RPMI7951 (cell line): ENCODE measurements around the gene FOXK1. TPM values are rescaled to one million over a fixed set of nuclear protein-coding genes. Genes with fewer than 3 reads are reported as not detected.
A peak's percentile ranks its signal among the peaks of the same experiment; 100 is the strongest.

ENCODE experiments used
- DNase-seq: peaks from one replicate; pipeline ENCODE4 v3.0.0-alpha.2; 2012; ENCODE audit warnings: low read depth
- total RNA-seq: library from RNA; depleted of rRNA; stranded (reverse); fragments of >200 nt; shearing (Covaris generic); gene quantifications from 2 replicates; pipeline ENCODE4 v1.2.3, GENCODE V29; 2014

FOXK1 gene
- total RNA-seq, 1 experiment from 2014 or later, result 8.8 TPM

DNA sequence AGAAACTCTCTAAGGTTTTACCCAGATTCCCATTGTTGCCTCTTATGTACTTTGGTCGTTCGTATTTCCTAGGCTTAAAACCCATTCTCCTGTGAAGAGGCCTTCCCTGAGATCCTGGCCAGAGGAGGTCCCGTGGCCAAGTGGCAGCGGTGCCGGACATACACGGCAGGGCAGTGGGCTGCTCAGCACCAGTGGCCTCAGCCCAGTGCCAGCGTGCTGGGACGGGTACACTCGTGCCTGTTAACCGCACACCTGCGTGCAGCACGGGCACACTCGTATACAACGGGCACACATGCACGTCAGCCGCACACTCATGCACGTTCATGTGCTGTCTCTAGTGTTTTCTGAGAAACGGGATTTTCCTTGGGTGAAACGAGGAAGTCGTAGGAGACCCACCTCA is 40.2 kb downstream of the FOXK1 start:
- DNase-seq, result no peak

- DNase-seq, result no peak
Observed at GRCh38 chr7:4722960-4723630, 41.0 kb downstream of the FOXK1 start.

DNA sequence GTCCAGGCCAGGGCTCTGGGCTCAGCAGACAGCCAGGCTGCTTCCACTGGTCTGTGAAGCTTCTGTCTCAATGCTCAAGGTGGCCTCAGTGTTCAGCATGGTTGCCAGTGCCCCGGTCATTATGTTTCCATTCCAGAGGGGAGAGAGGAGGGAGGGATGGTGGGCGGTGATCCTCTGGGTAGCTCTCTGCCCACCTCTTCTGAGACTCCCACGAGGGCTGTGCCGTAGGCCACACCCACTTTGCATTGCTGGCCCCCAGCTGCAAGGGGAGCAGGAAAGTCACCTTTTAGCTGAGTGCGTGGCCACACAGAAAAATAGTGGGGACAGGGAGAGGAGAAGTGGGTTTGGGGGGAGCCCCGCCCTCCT is 42.5 kb downstream of the FOXK1 start:
- DNase-seq, result peak; percentile 71

DNA sequence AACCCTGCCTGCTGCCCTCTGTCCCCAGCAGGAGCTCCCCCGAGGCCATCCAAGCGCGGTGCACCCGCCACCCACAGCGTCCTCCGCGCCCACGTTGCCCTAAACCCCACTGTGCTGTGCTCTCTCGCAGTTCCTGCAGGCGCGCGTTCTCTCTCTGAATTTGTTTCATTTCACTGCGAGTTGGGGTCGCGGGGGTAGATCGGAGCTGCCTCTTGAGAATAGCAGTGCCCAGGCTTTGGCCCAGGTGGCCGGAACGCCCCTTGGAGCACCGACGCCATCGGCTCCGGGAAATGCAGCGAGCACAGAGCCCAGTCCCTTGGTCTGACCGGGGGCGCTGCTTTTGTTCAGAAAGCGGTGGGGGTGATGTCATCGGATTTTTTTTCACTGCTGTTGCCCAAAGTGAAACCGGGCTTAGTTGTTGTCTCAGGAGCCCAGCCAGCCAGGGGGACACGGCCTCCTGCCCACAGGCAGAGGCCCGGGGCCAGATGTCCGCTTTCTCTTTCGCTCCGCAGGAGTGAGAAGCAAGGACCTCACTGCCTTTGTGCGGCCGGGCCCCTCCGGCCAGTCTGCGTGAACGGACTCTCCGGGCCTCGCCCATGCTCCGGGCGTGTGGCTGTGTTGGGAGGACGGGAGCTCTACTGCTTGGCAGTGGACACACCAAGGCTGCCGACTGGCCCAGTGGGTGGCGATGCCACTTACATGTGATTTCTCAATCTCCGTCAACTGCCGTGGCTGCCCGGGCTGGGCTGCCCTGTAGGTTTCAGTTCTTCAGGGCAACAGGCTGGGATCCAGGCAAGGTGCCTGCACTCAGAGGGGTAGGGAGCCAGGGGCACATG is 43.1 kb downstream of the FOXK1 start:
- DNase-seq, result peak; percentile 96

DNA sequence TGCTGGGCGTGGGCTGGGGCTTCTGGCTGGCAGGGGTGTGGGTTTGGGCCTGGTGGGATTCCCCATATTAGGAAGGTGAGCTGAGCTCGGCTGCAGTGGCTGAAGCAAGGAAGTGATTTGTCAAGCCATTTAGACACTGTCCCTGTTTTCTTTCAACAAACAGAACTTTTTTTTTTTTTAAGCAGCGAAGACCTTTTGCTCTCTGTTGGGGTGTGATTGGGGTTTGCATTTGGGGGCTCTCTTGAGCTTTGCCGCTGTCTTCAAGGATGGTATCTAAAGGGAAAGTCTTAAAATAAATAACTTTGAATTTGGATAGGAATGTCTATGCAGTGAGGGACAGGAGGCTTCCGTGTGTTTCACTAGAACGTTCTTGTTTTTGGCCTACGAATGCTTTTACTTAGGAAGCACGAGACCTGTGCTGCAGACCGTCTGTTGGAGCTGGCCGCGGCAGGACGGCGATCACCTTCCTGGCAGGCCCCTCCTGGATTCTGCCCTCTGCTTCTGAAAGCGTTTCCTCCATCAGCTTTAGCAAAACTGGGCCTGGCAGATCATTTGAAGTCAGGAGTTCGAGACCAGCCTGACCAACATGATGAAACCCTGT is 43.9 kb downstream of the FOXK1 start:
- no peak for DNase-seq

- no peak for DNase-seq
Observed at GRCh38 chr7:4726566-4726965, 44.5 kb downstream of the FOXK1 start.

- DNase-seq, result no peak
Observed at GRCh38 chr7:4727914-4728705, 46.0 kb downstream of the FOXK1 start.

- no peak for DNase-seq
Observed at GRCh38 chr7:4729266-4729665, 47.2 kb downstream of the FOXK1 start.

GRCh38 chr7:4730276-4730675 is 48.2 kb downstream of the FOXK1 start:
- DNase-seq, result no peak

GRCh38 chr7:4730971-4731370 is 48.9 kb downstream of the FOXK1 start:
- no peak for DNase-seq

DNA sequence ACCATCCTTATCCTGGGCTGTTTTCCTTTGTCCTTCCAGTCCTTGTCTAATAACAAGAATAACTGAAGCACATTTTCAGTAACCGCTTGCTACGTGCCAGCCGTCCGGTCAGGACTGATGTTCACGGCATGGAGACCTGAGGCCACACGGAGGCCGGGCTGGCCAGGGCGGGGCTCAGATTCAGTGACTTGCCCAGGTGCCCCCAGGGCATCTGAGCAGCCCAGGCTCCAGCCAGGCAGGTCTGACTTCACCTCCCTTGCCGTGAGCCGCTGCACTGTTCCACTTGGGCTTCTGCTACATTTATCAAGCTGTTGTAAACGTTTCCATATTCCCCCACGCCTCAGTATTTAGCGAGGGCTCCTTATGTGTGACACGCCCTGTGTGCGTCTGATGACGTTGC is 49.7 kb downstream of the FOXK1 start:
- no peak for DNase-seq

DNA sequence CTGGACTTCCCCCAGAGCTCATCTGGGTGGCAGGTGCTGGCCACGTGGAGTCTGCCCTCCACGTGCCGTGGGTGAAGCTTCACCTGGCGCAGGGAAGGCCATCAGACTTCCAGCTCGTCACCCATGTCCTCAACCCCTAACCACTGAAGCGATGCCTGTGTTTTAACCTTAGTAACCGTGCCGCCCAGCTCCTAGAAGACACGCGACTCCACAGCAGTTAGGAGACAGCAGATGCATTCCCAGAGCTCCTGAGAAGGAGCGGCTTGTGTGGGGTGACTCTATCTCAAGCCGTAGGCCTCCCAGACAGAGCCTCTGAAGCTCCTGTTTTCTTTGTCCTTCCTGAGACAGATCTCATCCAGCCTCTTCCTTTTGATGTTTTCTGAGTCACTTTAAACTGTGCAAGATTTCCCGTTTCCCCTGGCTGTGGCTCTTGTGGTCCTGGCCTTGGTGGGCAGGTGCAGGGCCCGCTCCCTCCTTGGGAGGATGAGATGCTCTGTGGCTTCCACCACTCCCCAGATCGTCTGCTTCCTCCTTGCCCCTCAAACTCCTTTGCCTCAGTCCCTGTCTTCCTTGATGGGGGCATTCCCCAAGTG is 51.9 kb downstream of the FOXK1 start:
- DNase-seq, result no peak

DNA sequence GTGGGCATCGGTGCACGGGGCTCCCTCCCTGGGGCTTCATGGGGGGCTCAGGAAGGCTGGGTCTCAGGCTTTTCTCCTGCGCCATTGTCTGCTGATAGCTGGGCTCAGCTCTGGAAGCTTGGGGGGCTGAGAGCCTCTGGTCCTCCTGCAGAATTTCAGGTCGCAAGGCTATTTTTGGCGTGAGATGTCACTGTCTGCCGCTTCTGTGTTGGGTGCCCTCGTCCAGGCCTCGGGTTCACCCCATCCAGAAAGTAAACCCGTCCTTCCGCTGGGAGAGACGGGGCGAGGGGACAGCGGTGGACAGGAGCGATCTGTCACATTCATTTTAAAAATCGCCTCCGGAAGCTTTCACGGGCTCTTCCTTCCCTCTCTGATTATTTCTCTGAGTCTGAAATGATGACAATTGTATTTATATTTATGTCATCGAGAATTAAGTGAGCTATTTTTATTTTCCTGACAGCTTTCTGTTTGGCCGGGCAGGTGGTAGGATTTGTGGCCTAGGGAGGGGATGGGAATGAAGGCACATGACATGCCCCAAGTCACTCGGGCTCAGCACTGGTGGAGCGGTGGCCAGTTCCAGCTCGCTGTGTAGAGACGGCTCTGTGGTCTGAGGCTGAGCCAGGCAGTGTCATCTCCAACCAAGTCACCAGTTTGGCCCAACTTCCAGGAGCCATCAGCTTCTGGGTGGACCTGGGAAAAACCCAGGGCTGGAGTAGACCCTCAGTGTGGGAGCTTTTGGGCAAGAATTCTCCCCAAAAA is 52.7 kb downstream of the FOXK1 start:
- DNase-seq, result no peak

GRCh38 chr7:4737300-4737699 is 55.2 kb downstream of the FOXK1 start:
- DNase-seq, result no peak

DNA sequence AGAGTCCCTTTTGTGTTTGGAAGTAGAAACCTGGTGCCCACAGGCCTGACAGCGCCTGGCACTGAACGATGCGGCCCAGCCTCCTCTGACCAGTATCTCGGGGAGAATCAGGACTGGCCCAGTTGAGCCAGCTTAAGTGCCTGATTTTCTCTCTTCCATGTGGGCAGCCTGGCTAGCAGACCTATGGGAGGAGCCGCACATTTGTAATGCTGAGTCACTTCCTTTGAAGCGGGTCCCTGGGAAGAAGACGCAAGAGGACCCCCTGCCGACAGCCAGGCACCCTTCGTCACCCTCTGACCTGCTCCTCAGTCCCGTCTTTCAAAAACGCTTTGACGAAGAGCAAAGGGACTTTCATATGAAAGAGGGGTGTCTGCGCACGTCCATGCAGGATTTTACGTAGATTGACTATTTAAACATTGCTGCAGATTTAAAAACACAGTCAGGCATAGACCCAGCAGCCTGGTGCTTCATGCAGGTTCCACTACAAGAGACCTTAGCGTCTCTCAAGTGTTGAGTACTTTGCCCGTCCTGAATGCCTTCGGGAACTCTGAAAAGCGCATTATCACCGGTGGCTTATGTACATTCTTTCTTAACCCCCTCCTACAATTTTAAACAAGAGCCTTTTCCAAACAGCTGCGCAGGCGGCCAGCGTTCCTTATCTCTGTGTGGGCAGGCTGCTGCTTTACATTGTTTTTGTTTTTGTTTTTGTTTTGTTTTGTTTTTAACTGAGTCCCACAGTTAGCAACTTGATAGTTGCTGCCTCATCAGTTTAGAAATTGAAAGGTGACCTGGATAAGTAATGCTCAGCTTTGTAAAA is 56.8 kb downstream of the FOXK1 start:
- peak; percentile 57 for DNase-seq

DNA sequence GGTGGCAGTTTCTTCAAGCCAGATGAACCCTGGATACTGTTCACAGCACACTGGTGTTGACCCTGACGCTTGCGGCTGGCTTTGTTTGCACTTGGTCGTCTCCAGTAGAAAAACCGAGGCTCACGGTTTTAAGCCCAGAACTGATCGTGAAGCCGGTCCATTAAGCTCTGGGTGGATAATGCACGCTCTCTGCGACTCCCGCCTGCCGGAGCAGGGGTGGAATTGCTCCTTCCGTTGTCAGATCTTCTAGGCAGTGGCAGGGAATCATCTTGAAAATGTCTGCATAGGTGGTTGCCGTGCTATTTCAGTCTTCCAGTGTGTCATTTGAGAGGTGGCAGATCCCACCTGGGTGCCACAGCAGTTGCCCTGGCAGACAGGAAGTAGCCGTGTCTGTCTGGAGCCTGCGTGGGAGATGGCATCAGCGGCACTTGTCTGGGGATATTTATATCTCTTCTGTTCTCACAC is 57.5 kb downstream of the FOXK1 start:
- no peak for DNase-seq

GRCh38 chr7:4740796-4741195 is 58.7 kb downstream of the FOXK1 start:
- DNase-seq, result no peak

DNA sequence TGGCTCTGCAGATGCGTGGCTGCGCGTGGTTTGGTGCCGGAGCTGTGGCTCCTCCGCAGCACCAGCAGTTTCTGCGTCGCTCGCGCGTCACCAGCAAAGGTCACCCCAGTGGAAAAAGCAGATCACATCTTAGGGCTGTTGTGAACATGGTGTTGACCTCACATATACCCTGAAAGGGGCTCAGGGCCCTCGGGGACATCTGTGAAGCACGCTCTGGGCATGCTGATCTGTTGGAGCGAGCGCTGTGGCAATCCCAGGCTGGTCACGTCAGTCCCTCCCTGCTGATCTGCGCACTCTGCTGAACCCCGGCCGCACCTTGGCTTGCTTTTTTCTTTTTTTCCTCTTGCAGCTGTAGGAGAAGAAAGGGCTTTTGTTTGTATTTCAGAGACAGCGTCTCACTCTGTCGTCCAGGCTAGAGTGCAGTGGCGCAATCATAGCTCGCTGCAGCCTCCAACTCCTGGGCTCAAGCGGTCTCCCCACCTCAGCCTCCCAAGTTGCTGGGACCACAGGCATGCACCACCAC is 60.0 kb downstream of the FOXK1 start:
- DNase-seq, result no peak

DNA sequence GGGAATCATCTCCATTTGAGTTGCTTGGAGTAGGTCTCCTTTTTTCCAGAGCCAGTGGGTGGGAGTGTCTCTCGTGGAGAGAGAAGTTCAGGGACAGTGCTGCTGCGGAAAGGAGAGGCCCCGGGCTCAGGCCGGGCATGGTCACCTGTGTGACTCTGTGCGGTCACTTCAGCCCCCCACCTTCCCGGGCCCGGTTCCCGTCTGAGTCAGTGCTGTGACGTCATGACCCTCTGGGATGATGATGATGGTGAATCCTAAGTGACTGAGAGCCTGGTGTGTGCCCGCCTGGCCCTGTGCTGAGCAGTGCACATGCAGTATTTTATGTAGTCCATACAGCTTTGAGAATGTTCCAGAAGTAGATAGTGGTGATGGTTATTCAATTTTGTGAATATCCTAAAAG is 60.8 kb downstream of the FOXK1 start:
- DNase-seq, result no peak
